Measurements from ENCODE around the gene MAGEA11. TPM values are rescaled to one million over a fixed set of nuclear protein-coding genes. Genes with fewer than 3 reads are reported as not detected.

Gene MAGEA11
- total and polyA plus RNA-seq, 9 of the 15 experiments (the other 6 are each of a cell fraction or from before 2014, with no cell fraction given) = 0.04 to 0.18 TPM; not detected in 7

GRCh38 chrX:149682956-149683947 is 28.6 kb upstream of the MAGEA11 start:
- DNase-seq (ENCODE audit: extremely low read depth in 1 of 4, low spot score in 3 of 4) = no peak
- Histone ChIP-seq H3K4me1 (replicated peaks in 1 of 2; ENCODE audit: control insufficient read depth in 2 of 2, insufficient read depth in 2 of 2, low read length in 2 of 2) (no peaks in the 10 kb centered on the region), H3K9ac (ENCODE audit: insufficient read depth in 1 of 2, low read depth in 2 of 2, low read length in 2 of 2) (no peak overlapping the region), H3K79me2 (ENCODE audit: control insufficient read depth, insufficient read depth, low read length) (no peaks in the 10 kb centered on the region), H3K4me3 (no peak overlapping the region), H3K4me2 (ENCODE audit: insufficient read depth, low read length) (no peak overlapping the region), H3K27ac (ENCODE audit: extremely low read depth, low read depth, low read length) (no peak overlapping the region), H3K27me3 (ENCODE audit: control insufficient read depth in 2 of 2, insufficient read depth in 2 of 2, low read length in 2 of 2) (peaks cover 0 to 4% of the 10 kb centered on the region in 2 experiments; a peak in 1 of 5 replicates), H3K9me1 (ENCODE audit: control insufficient read depth, insufficient read depth, low read length) (no peaks in the 10 kb centered on the region), H2AFZ (ENCODE audit: low read depth, low read length) (no peak overlapping the region), H4K20me1 (replicated peaks; ENCODE audit: control insufficient read depth, insufficient read depth, low read length) (no peaks in the 10 kb centered on the region), H3K36me3 (ENCODE audit: control insufficient read depth, insufficient read depth, low read length) (no peaks in the 10 kb centered on the region), H3K9me3 (replicated peaks; ENCODE audit: control insufficient read depth, insufficient read depth, low read depth, low read length) (no peaks in the 10 kb centered on the region)
- no peak for FAIRE-seq
- peak; percentile 77 for TF ChIP-seq C11orf30 (IDR thresholded peaks at IDR 0.05; ENCODE audit: low read depth)
- no peak for TF ChIP-seq CBX1 (IDR thresholded peaks at IDR 0.05; ENCODE audit: low read depth)
- peak; percentile 72 for TF ChIP-seq MAFG (tag; conservative IDR thresholded peaks at IDR 0.05)
- peak; percentile 57; the same call in 1 of the 2 replicates for TF ChIP-seq MAFF (IDR thresholded peaks at IDR 0.05; ENCODE audit: low read length)
- TF ChIP-seq WHSC1 (IDR thresholded peaks at IDR 0.05; ENCODE audit: low read length) = no peak
- no peak for TF ChIP-seq HIVEP1 (CRISPR knock-in tag; IDR thresholded peaks at IDR 0.05)
- TF ChIP-seq MAFK (IDR thresholded peaks at IDR 0.05; ENCODE audit: low read length) = peak; percentile 80
- TF ChIP-seq ZNF146 (CRISPR knock-in tag; IDR thresholded peaks at IDR 0.05; ENCODE audit: unreplicated experiment) = no peak
- TF ChIP-seq ZNF316 (IDR thresholded peaks at IDR 0.05) = peak; percentile 82
- WGBS (ENCODE audit: insufficient coverage, low coverage, missing lambda C conversion rate) = 0% methylated on average over 9 of the region's 9 CpGs
- CTCF ChIA-PET (ENCODE audit: low intra/inter-chr PET ratio) = no interaction called here
- in situ Hi-C loops (cut with MboI) = no loop called here
- intact Hi-C loops (cut with micrococcal nuclease) = no loop called here
- POLR2A ChIA-PET = no interaction called here
- no peak for ATAC-seq
- BruUV-seq (replicated peaks) = no TSS peak

All from K562 (cell line).